HG02938 (cell line): Measurements from ENCODE around the gene SNX11.
A peak's percentile ranks its signal among the peaks of the same experiment; 100 is the strongest.
"Not testable (repeated sequence)": the region's sequence is repeated elsewhere in the genome, so short reads cannot be mapped to it uniquely, and the experiment has no call there.

Source experiments
- ATAC-seq: cut with Tn5 transposase; IDR thresholded peaks from one replicate; pipeline ENCODE4 v1.9.1; 2021; ENCODE audit warnings: mild to moderate bottlenecking, moderate library complexity; ENCODE audit not compliant: unreplicated experiment

Gene SNX11, protein sequence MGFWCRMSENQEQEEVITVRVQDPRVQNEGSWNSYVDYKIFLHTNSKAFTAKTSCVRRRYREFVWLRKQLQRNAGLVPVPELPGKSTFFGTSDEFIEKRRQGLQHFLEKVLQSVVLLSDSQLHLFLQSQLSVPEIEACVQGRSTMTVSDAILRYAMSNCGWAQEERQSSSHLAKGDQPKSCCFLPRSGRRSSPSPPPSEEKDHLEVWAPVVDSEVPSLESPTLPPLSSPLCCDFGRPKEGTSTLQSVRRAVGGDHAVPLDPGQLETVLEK

DNA sequence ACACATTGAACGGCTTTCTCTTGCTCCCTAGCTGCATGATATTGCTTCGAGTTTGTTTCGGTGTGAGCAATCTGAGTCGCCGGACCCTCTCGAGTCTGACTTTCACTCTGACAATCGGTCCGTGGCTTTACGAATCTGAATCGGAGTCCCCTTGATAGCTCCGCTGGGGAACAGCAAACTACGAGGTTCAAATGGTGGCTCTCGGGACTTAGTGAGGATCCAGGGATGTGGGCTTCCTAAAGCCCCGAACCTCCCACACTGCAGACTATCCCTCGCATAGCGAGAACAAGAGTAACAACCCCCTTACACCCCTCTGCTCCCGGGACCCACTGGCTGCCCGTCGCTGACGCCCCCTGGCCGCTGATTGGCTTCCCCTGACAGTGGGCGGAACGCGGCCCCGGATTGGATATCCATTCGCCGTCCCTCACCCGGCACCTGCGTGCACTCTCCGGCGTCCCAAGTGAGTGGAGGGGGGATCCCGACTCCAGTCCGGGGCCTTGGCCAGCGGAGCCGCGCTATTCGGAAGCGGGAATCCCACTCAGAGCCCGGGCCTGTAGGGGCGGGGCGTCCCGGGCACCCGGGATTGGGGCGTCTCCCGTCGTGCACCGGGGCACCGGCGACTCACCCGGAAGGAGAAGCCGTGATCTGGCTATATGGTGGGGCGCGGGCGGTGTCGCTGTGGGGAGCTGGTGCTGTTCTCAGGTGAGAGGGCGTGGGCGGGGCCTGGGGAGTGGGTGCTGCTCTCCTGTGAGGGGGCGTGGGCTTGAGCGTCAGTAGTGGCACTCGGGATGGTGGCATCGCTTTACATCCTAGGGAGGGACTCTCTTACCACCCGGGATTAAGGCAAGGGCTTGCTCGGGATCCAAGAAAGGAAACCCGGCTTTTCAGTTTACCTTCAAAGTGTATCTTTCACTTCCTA lies at the start of gene SNX11:
TSS of gene SNX11 (plus strand) at position 630 of the 919 bp plus-strand sequence. CDS start 4,278 bp downstream, outside the sequence.
- ATAC-seq = peak; percentile 77

- ATAC-seq = no peak
These were observed 49.0 kb upstream of the SNX11 start for GRCh38 chr17:48058393-48059124.

GRCh38 chr17:48059125-48059668 lies 48.4 kb upstream of the SNX11 start:
- ATAC-seq = no peak

DNA sequence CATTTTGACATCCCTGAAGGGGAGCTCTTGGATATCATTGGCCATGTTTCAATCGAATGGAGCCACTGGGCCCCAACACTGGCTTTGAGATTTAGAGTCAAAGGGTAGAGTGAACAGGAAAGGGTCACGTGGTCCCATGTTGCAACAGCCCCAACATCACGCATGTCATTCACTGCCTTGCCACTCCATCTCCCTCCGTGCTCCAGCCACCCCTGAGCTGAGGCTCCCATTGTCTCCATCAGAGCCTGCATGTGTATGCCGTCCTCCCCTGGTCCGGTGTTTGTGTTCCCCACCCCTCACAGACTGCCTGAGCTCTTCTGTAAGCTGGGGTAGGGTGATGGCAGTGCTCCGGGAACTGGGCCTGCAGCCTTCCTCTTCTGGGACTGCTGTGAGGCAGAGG lies 47.3 kb upstream of the SNX11 start:
- no peak for ATAC-seq

DNA sequence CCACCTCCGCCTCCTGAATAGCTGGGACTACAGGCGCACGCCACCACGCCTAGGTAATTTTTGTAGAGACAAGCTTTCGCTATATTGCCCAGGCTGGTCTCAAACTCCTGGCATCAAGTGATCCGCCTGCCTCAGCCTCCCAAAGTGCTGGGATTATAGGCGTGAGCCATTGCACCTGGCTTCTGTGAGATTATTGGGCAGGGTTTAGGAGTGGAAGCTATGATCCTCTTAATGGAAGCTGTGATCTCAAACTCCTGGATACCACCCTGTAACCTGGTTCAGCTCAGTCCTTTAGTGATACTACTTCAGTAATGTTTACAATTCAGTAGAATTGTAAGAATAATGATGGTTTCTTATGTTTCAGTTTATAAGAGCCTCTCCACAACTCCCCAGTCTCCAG lies 45.3 kb upstream of the SNX11 start:
- no peak for ATAC-seq

- ATAC-seq = no peak
These were observed 42.9 kb upstream of the SNX11 start for GRCh38 chr17:48064638-48065037.

GRCh38 chr17:48066192-48066591 lies 41.4 kb upstream of the SNX11 start:
- ATAC-seq = no peak

- ATAC-seq = no peak
These were observed 40.9 kb upstream of the SNX11 start for GRCh38 chr17:48066656-48067055.

DNA sequence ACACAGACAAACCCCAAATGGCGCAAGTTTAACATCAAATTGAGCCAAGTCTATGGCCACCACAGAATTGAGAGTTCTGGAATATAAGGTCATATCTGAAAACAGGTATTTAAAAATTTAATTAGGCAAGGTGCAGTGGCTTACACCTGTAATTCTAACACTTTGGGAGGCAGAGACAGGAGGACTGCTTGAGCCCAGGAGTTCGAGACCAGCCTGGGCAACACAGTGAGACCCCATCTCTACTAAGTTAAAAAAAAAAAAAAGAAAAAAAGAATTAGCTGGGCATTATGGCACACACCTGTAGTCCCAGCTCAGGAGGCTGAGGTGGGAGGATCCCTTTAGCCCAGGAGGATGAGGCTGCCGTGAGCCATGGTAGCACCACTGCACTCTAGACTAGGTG lies 40.3 kb upstream of the SNX11 start:
- no peak for ATAC-seq

DNA sequence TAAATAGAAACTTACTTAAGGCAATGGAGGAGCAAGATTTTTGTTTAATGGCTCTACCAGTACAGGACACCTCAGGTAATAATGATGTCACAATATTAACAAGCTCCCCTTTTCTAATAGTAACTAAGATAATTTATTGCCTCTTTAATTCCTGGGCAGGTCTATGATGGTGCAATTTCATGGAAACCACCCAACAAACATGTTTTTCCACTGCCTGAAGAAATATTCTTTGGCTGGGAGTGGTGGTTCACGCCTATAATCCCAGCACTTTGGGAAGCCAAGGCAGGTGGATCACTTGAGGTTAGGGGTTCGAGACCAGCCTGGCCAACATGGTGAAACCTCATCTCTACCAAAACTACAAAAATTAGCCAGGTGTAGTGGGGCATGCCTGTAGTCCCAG lies 39.8 kb upstream of the SNX11 start:
- not testable (repeated sequence) for ATAC-seq

GRCh38 chr17:48068491-48068961 lies 39.0 kb upstream of the SNX11 start:
- no peak for ATAC-seq

DNA sequence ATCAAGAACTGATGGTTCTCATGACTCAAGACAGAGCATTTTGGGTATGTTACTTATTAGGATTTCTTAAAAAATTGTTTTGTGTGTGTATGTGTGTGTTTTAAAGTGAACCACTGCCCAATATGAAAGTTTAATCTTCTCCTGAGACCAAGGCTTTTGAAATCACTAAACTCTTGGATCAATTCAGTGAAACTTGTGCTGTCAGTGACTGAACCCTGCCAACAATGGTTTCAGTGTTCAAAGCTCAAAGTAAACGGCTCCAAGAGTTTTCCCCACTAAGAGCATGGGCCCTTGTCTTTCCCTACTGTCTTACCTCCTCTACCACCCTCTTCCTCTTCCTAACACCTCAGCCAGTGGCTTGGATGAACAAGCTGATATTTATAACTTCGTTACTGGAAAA lies 37.4 kb upstream of the SNX11 start:
- ATAC-seq = no peak

DNA sequence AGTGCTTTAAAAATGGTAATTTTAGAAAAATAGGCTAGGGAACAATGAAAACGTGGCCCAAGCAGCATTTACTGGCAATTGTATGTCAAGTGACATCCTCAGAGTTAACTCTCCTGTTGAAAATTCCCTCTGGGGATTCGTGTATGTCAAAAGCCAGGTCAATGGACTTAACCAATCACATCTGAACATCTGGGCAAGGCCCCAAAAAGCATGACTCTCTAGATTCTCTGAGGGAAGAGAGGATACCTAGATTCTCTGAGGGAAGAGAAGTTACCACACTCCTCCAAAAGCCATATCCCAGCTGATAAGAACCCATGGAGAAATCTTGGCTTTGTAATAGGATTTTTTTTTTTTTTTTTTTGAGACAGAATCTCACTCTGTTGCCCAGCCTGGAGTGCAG lies 35.9 kb upstream of the SNX11 start:
- ATAC-seq = no peak

GRCh38 chr17:48072811-48073210 lies 34.8 kb upstream of the SNX11 start:
- ATAC-seq = not testable (repeated sequence)

DNA sequence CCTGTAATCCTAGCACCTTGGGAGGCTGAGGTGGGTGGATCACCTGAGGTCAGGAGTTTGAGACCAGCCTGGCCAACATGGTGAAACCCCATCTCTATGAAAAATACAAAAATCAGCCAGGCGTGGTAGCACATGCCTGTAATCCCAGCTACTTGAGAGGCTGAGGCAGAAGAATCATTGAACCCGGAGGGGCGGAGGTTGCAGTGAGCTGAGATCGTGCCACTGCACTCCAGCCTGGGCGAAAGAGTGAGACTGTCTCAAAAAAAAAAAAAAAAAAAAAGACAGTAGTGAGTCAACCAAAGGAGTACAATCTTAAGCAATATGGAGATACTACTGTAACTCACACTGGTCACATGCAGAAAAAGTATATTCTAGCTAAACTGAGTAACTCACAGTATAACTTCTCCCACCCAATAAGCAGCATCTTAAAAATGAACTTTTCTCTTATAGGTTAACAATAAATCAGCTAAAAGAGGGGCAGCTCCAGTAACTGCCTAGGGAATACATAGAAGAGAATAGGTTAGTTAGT lies 33.9 kb upstream of the SNX11 start:
- ATAC-seq = not testable (repeated sequence)

DNA sequence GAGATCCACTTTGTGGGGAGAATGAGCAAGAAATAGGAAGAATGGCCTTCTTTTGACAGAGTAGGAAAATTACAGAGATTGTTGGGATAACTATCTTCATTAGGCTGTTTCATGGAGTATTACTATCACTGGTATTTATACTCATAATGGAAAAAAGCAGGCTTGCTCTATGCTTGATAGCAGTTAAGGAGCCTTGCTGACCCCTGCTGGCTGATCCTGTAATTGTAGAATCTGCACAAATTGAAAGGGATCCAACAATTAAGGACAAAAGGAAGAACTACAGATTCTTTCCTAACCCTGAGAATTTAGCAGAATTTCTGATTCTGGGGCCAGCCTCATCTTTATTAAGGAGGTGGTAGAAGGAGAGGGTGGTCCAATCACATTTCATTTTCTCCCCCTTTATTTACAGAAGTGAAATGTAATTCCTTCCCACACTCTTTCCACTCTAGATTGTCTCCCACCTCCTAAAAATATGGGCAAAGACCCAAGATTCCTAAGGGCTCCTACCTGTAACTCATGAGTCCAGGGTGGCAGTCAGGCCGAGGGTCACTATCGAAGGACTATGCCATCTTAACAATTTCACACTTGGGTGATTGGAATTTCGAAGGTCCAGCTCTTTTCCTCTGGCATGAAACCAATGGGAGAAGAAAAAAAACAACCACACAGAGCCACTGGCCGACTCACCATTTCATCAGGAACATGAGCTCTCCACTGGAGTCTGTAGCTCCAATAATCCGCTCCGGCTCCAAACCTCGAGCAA lies 33.1 kb upstream of the SNX11 start:
- no peak for ATAC-seq

DNA sequence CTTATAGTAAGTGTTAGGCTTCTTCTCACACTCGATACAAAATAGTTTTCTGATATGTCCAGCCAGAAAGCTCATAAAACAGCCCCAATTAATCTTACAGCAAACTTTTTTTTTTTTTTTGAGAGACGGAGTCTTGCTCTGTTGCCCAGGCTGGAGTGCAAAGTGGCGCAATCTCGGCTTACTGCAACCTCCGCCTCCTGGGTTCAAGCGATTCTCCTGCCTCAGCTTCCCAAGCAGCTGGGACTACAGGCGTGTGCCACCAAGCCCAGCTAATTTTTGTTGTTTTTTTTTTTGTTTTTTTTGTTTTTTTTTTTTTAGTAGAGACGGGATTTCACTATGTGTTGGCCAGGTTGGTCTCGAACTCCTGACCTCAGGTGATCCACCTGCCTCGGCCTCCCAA lies 30.4 kb upstream of the SNX11 start:
- not testable (repeated sequence) for ATAC-seq

- no peak for ATAC-seq
These were observed 25.7 kb upstream of the SNX11 start for GRCh38 chr17:48081858-48082257.

GRCh38 chr17:48084932-48085331 lies 22.6 kb upstream of the SNX11 start:
- ATAC-seq = no peak
